KMS-11 (cell line): Measurements from ENCODE around the gene LRRC75B.

Experiments
- H2AFZ ChIP-seq: fragments of 200-600 bp; sonication (generic); 2 replicates; pipeline ENCODE4 v1.6.1; 2016; ENCODE audit warnings: antibody characterized with exemption, mixed run types, low read depth
- H3K27ac ChIP-seq: fragments of 200-600 bp; sonication (generic); 2 replicates; pipeline ENCODE4 v1.6.1; 2016; ENCODE audit warnings: mild to moderate bottlenecking, mixed run types
- H3K27me3 ChIP-seq: fragments of 200-600 bp; sonication (generic); 2 replicates; pipeline ENCODE4 v1.6.1; 2017; ENCODE audit warnings: mild to moderate bottlenecking, low read depth, mixed run types, moderate library complexity; ENCODE audit not compliant: insufficient read depth
- H3K36me3 ChIP-seq: fragments of 200-600 bp; sonication (generic); 2 replicates; pipeline ENCODE4 v1.6.1; 2017; ENCODE audit warnings: mild to moderate bottlenecking, mixed run types; ENCODE audit not compliant: insufficient read depth
- H3K4me1 ChIP-seq: fragments of 200-600 bp; sonication (generic); 2 replicates; pipeline ENCODE4 v1.6.1; 2016; ENCODE audit warnings: mild to moderate bottlenecking, low read depth, mixed run types; ENCODE audit not compliant: poor library complexity, severe bottlenecking
- H3K4me2 ChIP-seq: fragments of 200-600 bp; sonication (generic); 2 replicates; pipeline ENCODE4 v1.7.0; 2016; ENCODE audit warnings: mild to moderate bottlenecking, mixed run types
- H3K4me3 ChIP-seq: fragments of 200-600 bp; sonication (generic); IDR thresholded peaks from 2 replicates; pipeline ENCODE4 v1.6.1; 2017; ENCODE audit warnings: low read depth, low read length, mixed read lengths; ENCODE audit not compliant: insufficient read depth
- H3K79me2 ChIP-seq: fragments of 200-600 bp; sonication (generic); 2 replicates; pipeline ENCODE4 v1.6.1; 2016; ENCODE audit warnings: low read depth, mixed run types; ENCODE audit not compliant: insufficient read depth
- H3K9ac ChIP-seq: fragments of 200-600 bp; sonication (generic); 2 replicates; pipeline ENCODE4 v1.6.1; 2016; ENCODE audit warnings: mild to moderate bottlenecking, mixed run types
- H4K20me1 ChIP-seq: fragments of 200-600 bp; sonication (generic); 2 replicates; pipeline ENCODE4 v1.6.1; 2016; ENCODE audit warnings: mild to moderate bottlenecking, mixed run types; ENCODE audit not compliant: insufficient read depth
- CTCF ChIP-seq: fragments of 200-600 bp; sonication (generic); conservative IDR thresholded peaks from 2 replicates; pipeline ENCODE4 v1.6.1; 2017; ENCODE audit warnings: low read depth, mild to moderate bottlenecking, antibody characterized with exemption, low read length, moderate library complexity, mixed read lengths

LRRC75B gene

GRCh38 chr22:24585461-24585860 lies 7.4 kb downstream of the LRRC75B start:
- H3K79me2 ChIP-seq = no peaks in the 10 kb centered on the region
- no peak overlapping the region for H3K4me2 ChIP-seq
- no peak overlapping the region for H3K27ac ChIP-seq
- peaks cover 15% of the 10 kb centered on the region for H3K4me1 ChIP-seq
- H3K4me3 ChIP-seq = no peak overlapping the region
- no peak overlapping the region for H2AFZ ChIP-seq
- TF ChIP-seq CTCF = no peak
- H3K9ac ChIP-seq = no peak overlapping the region
- H4K20me1 ChIP-seq = no peaks in the 10 kb centered on the region
- no peaks in the 10 kb centered on the region for H3K27me3 ChIP-seq
- no peaks in the 10 kb centered on the region for H3K36me3 ChIP-seq

- Histone ChIP-seq H3K4me3 (no peak overlapping the region), H3K79me2 (no peaks in the 10 kb centered on the region), H3K9ac (no peak overlapping the region), H3K4me1 (peaks cover 15% of the 10 kb centered on the region), H3K4me2 (no peak overlapping the region), H4K20me1 (no peaks in the 10 kb centered on the region), H3K27ac (no peak overlapping the region), H3K36me3 (no peaks in the 10 kb centered on the region), H2AFZ (no peak overlapping the region), H3K27me3 (no peaks in the 10 kb centered on the region)
- no peak for TF ChIP-seq CTCF
Observed at GRCh38 chr22:24584871-24585411, 7.9 kb downstream of the LRRC75B start.

- no peak for TF ChIP-seq CTCF
- H2AFZ ChIP-seq = no peak overlapping the region
- no peak overlapping the region for H3K4me3 ChIP-seq
- no peaks in the 10 kb centered on the region for H3K36me3 ChIP-seq
- H3K79me2 ChIP-seq = no peaks in the 10 kb centered on the region
- no peaks in the 10 kb centered on the region for H4K20me1 ChIP-seq
- H3K27me3 ChIP-seq = no peaks in the 10 kb centered on the region
- H3K9ac ChIP-seq = no peak overlapping the region
- peaks cover 15% of the 10 kb centered on the region for H3K4me1 ChIP-seq
- H3K4me2 ChIP-seq = peak overlapping the region; percentile 60; the same call in 1 of the 2 replicates
- H3K27ac ChIP-seq = no peak overlapping the region
Observed at GRCh38 chr22:24584166-24584790, 8.6 kb downstream of the LRRC75B start.

- Histone ChIP-seq H3K4me2 (peak overlapping the region; percentile 60; the same call in 1 of the 2 replicates), H3K27ac (no peak overlapping the region), H3K9ac (no peak overlapping the region)
Observed at GRCh38 chr22:24583221-24584165, 9.4 kb downstream of the LRRC75B start.

More at GRCh38 chr22:24583221-24584165, 9.4 kb downstream of the LRRC75B start:
- no peak overlapping the region for H2AFZ ChIP-seq
- no peak overlapping the region for H3K4me3 ChIP-seq
- no peaks in the 10 kb centered on the region for H3K27me3 ChIP-seq
- H4K20me1 ChIP-seq = no peaks in the 10 kb centered on the region
- H3K36me3 ChIP-seq = no peaks in the 10 kb centered on the region
- no peaks in the 10 kb centered on the region for H3K79me2 ChIP-seq
- TF ChIP-seq CTCF = no peak
- H3K4me1 ChIP-seq = peaks cover 11% of the 10 kb centered on the region
